ENCODE results near the gene CNP.

CNP gene

DNA sequence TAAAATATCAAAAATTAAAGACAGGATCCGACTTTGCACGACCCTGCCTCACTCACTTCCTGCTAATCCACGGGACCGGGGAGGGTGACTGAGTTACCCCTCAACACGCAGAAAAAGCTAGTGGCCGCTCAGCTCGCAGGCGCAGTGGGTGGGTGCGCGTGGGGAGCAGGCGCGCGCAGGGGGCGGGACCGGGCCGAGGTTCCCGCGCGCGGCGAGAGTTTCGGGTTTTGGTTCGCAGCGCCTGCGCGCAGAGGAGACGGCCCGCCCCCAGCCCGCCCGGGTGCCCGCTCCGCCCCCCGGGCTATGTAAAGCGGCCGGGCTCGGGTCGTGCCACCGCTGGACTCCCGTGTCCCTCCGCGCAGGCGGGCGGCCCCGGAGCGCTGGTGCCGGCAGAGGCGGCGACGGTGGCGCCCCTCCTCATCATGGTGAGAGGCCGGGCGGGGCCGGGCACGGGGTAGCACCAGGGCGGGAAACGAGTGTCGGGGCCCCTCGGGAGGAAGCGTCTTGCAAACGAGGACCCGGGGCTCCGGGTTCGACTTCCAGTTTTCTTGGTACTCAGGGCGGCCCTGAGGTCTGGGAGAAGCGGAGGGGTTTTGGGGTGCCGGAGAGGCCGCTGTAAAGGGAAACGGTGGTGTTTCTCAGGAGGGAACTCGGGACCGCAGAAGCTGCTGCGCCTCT, at the start of gene CNP:
Gene CNP, plus strand, starts transcription at position 333 of the 678 bp plus-strand sequence. Its CDS starts 90 bp downstream, at position 423.
- TF ChIP-seq, protein P1, sequence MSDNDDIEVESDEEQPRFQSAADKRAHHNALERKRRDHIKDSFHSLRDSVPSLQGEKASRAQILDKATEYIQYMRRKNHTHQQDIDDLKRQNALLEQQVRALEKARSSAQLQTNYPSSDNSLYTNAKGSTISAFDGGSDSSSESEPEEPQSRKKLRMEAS (IDR thresholded peaks at IDR 0.05), result peak; percentile 87
- TF ChIP-seq TAF1 (IDR thresholded peaks at IDR 0.05; ENCODE audit: low read depth) (peak; percentile 85; the same call in 1 of the 2 replicates), NFIC (IDR thresholded peaks at IDR 0.05) (no peak), YY1 (IDR thresholded peaks at IDR 0.05; ENCODE audit: low read depth) (peak; percentile 70; the same call in 1 of the 2 replicates), CEBPB (IDR thresholded peaks at IDR 0.05) (no peak), ZBTB7A (IDR thresholded peaks at IDR 0.05; ENCODE audit: low read depth) (peak; percentile 46; the same call in 1 of the 2 replicates), TCF12 (IDR thresholded peaks at IDR 0.05; ENCODE audit: low read depth) (peak; percentile 39; the same call in 1 of the 2 replicates), EP300 (IDR thresholded peaks at IDR 0.05; ENCODE audit: borderline replicate concordance) (peak; percentile 34)
- TF ChIP-seq, protein P2, sequence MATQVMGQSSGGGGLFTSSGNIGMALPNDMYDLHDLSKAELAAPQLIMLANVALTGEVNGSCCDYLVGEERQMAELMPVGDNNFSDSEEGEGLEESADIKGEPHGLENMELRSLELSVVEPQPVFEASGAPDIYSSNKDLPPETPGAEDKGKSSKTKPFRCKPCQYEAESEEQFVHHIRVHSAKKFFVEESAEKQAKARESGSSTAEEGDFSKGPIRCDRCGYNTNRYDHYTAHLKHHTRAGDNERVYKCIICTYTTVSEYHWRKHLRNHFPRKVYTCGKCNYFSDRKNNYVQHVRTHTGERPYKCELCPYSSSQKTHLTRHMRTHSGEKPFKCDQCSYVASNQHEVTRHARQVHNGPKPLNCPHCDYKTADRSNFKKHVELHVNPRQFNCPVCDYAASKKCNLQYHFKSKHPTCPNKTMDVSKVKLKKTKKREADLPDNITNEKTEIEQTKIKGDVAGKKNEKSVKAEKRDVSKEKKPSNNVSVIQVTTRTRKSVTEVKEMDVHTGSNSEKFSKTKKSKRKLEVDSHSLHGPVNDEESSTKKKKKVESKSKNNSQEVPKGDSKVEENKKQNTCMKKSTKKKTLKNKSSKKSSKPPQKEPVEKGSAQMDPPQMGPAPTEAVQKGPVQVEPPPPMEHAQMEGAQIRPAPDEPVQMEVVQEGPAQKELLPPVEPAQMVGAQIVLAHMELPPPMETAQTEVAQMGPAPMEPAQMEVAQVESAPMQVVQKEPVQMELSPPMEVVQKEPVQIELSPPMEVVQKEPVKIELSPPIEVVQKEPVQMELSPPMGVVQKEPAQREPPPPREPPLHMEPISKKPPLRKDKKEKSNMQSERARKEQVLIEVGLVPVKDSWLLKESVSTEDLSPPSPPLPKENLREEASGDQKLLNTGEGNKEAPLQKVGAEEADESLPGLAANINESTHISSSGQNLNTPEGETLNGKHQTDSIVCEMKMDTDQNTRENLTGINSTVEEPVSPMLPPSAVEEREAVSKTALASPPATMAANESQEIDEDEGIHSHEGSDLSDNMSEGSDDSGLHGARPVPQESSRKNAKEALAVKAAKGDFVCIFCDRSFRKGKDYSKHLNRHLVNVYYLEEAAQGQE (IDR thresholded peaks at IDR 0.05; ENCODE audit: low read depth), result no peak

DNA sequence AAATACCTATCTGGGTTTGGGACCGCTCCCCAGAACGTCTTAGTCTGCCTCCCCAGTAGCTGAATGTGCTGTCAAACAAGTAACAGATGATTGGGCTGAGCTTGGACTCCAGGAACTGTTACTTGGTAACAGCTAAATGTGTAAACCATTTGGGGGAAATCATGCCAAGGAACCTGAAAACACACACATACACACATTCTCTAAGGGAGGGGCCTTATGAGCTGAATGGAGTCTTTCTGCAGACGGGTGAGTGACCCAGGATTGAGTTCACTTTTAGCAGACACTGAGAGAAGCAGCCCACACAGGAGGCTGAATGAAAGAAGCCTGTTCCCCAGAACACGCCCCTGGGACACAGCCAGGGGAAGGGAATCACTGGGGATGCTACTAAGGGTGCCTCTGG, 49.4 kb upstream of the CNP start:
- TF ChIP-seq RAD21 (IDR thresholded peaks at IDR 0.05; ENCODE audit: low read depth), result no peak
- no peak for TF ChIP-seq EP300 (IDR thresholded peaks at IDR 0.05; ENCODE audit: borderline replicate concordance)
- TF ChIP-seq ZBTB7A (IDR thresholded peaks at IDR 0.05; ENCODE audit: low read depth), result no peak
- no peak for TF ChIP-seq CEBPB (IDR thresholded peaks at IDR 0.05)
- TF ChIP-seq NFIC (IDR thresholded peaks at IDR 0.05), result no peak
- TF ChIP-seq TAF1 (IDR thresholded peaks at IDR 0.05; ENCODE audit: low read depth), result no peak
- TF ChIP-seq FOXM1 (IDR thresholded peaks at IDR 0.05; ENCODE audit: borderline replicate concordance, low read depth), result no peak
- TF ChIP-seq TCF12 (IDR thresholded peaks at IDR 0.05; ENCODE audit: low read depth), result no peak
- TF ChIP-seq TEAD4 (IDR thresholded peaks at IDR 0.05), result no peak
- TF ChIP-seq, protein P1 (IDR thresholded peaks at IDR 0.05), result no peak
- no peak for TF ChIP-seq YY1 (IDR thresholded peaks at IDR 0.05; ENCODE audit: low read depth)
- TF ChIP-seq EGR1 (IDR thresholded peaks at IDR 0.05), result no peak
- TF ChIP-seq, protein P3, sequence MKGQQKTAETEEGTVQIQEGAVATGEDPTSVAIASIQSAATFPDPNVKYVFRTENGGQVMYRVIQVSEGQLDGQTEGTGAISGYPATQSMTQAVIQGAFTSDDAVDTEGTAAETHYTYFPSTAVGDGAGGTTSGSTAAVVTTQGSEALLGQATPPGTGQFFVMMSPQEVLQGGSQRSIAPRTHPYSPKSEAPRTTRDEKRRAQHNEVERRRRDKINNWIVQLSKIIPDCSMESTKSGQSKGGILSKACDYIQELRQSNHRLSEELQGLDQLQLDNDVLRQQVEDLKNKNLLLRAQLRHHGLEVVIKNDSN (IDR thresholded peaks at IDR 0.05), result no peak
- TF ChIP-seq, protein P2 (IDR thresholded peaks at IDR 0.05; ENCODE audit: low read depth), result no peak
- no peak for TF ChIP-seq CREB1 (IDR thresholded peaks at IDR 0.05; ENCODE audit: low read depth)

DNA sequence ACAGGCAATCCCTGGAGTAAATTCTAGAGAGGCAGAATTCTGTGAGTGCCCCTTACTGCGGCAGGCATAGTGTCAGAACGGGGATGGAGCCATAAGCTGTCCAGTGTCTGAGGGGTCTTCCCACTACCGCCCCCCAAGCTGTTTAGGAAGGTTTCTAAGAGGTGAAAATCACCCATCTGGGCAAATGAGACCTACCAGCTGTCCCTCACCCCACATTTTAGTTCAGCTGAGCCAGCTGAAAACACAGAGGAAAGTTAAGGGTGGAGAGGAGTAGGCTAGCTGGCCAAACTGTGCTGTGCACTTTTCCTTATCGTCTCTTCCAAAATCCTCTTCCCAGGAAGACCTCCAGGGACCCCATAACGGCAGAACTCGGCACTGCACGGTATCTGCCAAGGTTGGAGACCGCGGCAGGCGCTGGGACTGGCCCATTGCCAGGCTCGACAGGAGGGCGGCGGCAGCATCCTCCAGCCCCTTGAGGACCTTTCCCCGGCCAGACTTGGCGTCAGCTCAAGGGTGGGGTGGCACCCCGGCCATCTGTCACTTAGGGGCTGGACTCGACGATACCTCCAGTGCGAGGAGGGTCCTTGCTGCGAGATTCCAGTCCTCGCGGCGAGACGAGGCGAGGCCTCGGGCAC, 48.8 kb upstream of the CNP start:
- TF ChIP-seq TEAD4 (IDR thresholded peaks at IDR 0.05) (no peak), ZBTB7A (IDR thresholded peaks at IDR 0.05; ENCODE audit: low read depth) (no peak), NFIC (IDR thresholded peaks at IDR 0.05) (peak; percentile 73), FOXM1 (IDR thresholded peaks at IDR 0.05; ENCODE audit: borderline replicate concordance, low read depth) (no peak), CEBPB (IDR thresholded peaks at IDR 0.05) (no peak)
- TF ChIP-seq, protein P3 (IDR thresholded peaks at IDR 0.05), result no peak
- TF ChIP-seq, protein P1 (IDR thresholded peaks at IDR 0.05), result no peak; the same call in 1 of the 2 replicates

DNA sequence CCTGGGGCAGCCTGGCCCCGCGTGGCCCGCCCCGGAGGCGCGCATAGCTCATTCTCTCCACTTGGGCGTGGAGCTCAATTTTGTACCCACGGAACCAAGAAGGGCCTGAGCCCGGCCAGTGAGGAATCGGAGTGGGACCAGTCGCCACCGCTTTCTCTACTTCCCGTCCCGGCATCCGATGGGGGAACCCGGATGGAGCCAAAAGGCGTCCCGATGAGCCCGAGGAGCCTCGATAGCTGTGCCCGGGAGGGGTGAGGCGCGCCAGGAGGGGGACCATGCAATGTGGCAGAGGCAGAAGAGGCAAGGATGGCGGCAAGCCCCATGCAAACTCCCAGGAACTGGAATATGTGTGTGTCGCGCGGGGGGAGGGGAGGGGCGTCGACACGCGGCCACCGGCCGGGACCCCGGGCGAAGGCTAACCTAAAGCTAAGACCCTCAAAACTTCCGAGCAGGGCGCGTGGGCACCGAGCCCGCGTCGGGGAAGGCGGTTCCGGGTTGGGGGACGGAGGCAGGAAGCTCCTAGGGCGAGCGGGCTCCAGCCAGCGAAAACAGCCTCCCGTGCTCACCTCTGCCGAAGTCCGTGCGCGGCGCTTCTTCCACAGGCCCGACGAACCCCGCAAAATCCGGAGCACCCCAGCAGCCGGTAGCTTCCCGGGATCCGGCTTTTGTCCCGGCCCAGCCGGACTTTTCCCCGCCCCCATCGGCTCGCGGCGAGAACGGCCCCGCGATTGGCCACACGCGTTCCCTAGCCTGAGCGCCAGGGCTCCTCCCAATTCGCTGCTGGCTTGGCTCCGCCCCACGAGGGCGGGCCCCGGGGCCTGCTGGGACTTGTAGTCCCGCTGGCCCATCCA, 48.1 kb upstream of the CNP start, which contains the start of gene ACLY:
Gene ACLY, minus strand, starts transcription at position 638 of the 851 bp plus-strand sequence. CDS start 5,078 bp downstream, outside the sequence.
- peak; percentile 25; the same call in 1 of the 2 replicates for TF ChIP-seq FOXM1 (IDR thresholded peaks at IDR 0.05; ENCODE audit: borderline replicate concordance, low read depth)
- no peak for TF ChIP-seq RAD21 (IDR thresholded peaks at IDR 0.05; ENCODE audit: low read depth)
- TF ChIP-seq EGR1 (IDR thresholded peaks at IDR 0.05), result no peak
- TF ChIP-seq, protein P1 (IDR thresholded peaks at IDR 0.05), result peak; percentile 50
- TF ChIP-seq, protein P2 (IDR thresholded peaks at IDR 0.05; ENCODE audit: low read depth), result 0 out of 2 replicates have a peak, but pooled peaks have one; percentile 26
- no peak for TF ChIP-seq ZBTB7A (IDR thresholded peaks at IDR 0.05; ENCODE audit: low read depth)
- TF ChIP-seq CREB1 (IDR thresholded peaks at IDR 0.05; ENCODE audit: low read depth), result peak; percentile 48; the same call in 1 of the 2 replicates
- TF ChIP-seq NFIC (IDR thresholded peaks at IDR 0.05), result peak; percentile 47
- TF ChIP-seq TEAD4 (IDR thresholded peaks at IDR 0.05), result no peak
- TF ChIP-seq CEBPB (IDR thresholded peaks at IDR 0.05), result no peak
- peak; percentile 40; the same call in 1 of the 2 replicates for TF ChIP-seq YY1 (IDR thresholded peaks at IDR 0.05; ENCODE audit: low read depth)
- TF ChIP-seq EP300 (IDR thresholded peaks at IDR 0.05; ENCODE audit: borderline replicate concordance), result no peak
- TF ChIP-seq TCF12 (IDR thresholded peaks at IDR 0.05; ENCODE audit: low read depth), result no peak; the same call in 1 of the 2 replicates
- TF ChIP-seq, protein P3 (IDR thresholded peaks at IDR 0.05), result peak; percentile 28; the same call in 1 of the 2 replicates
- TF ChIP-seq TAF1 (IDR thresholded peaks at IDR 0.05; ENCODE audit: low read depth), result peak; percentile 82
